GM23338 (cell line): ENCODE results near the gene PCBP3. TPM values are rescaled to one million over a fixed set of nuclear protein-coding genes. Genes with fewer than 3 reads are reported as not detected.

Experiments
- ATAC-seq: fragments of 200-7000 bp; cut with Tn5 transposase; 3 replicates; pipeline ENCODE4 v1.9.1; 2020
- DNase-seq: peaks from one replicate; pipeline ENCODE4 v3.0.0-alpha.2; 2015; ENCODE audit warnings: low spot score
- H2AFZ ChIP-seq: fragments of 200-600 bp; sonication (generic); 2 replicates; pipeline ENCODE4 v1.8.0; 2016; ENCODE audit warnings: antibody characterized with exemption, mild to moderate bottlenecking, moderate library complexity
- H3F3A ChIP-seq: fragments of 200-600 bp; sonication (generic); replicated peaks from 2 replicates; pipeline ENCODE4 v1.8.0; 2017; ENCODE audit warnings: antibody characterized with exemption, mixed run types, low read depth
- H3K27ac ChIP-seq: fragments of 200-600 bp; sonication (generic); 2 replicates; pipeline ENCODE4 v1.6.1; 2016; ENCODE audit warnings: low read depth
- H3K27me3 ChIP-seq: fragments of 200-600 bp; sonication (generic); 2 replicates; pipeline ENCODE4 v1.8.0; 2016; ENCODE audit warnings: mild to moderate bottlenecking, mixed run types, moderate library complexity; ENCODE audit not compliant: insufficient read depth
- H3K36me3 ChIP-seq: fragments of 200-600 bp; sonication (generic); 2 replicates; pipeline ENCODE4 v1.8.0; 2016; ENCODE audit warnings: mild to moderate bottlenecking; ENCODE audit not compliant: insufficient read depth
- H3K4me1 ChIP-seq: fragments of 200-600 bp; sonication (generic); 2 replicates; pipeline ENCODE4 v1.8.0; 2016; ENCODE audit warnings: mild to moderate bottlenecking, moderate library complexity; ENCODE audit not compliant: insufficient read depth
- H3K4me2 ChIP-seq: fragments of 200-600 bp; sonication (generic); 2 replicates; pipeline ENCODE4 v1.7.1; 2017; ENCODE audit warnings: mixed run types
- H3K4me3 ChIP-seq: fragments of 200-600 bp; sonication (generic); 2 replicates; pipeline ENCODE4 v1.6.1; 2016; ENCODE audit warnings: mixed run types
- H3K79me2 ChIP-seq: fragments of 200-600 bp; sonication (generic); replicated peaks from 2 replicates; pipeline ENCODE4 v1.8.0; 2017; ENCODE audit warnings: mild to moderate bottlenecking; ENCODE audit not compliant: insufficient read depth
- H3K9me2 ChIP-seq: fragments of 200-600 bp; sonication (generic); 2 replicates; pipeline ENCODE4 v1.8.0; 2017; ENCODE audit not compliant: insufficient read depth
- H4K20me1 ChIP-seq: fragments of 200-600 bp; sonication (generic); replicated peaks from 2 replicates; pipeline ENCODE4 v1.8.0; 2017; ENCODE audit warnings: mild to moderate bottlenecking; ENCODE audit not compliant: insufficient read depth
- H3K27ac Mint-ChIP-seq: 2 replicates; pipeline ENCODE4 v1.8.0; 2020; ENCODE audit warnings: inconsistent platforms, mild to moderate bottlenecking, moderate library complexity, mixed read lengths
- H3K27me3 Mint-ChIP-seq: 3 replicates; pipeline ENCODE4 v1.8.0; 2022; ENCODE audit warnings: low read depth, mild to moderate bottlenecking, moderate library complexity, mixed read lengths, inconsistent platforms; ENCODE audit not compliant: insufficient read depth, poor library complexity
- H3K36me3 Mint-ChIP-seq: 3 replicates; pipeline ENCODE4 v1.8.0; 2021; ENCODE audit warnings: low read depth, mild to moderate bottlenecking, inconsistent platforms, moderate library complexity, mixed read lengths
- H3K4me1 Mint-ChIP-seq: 3 replicates; pipeline ENCODE4 v1.8.0; 2020; ENCODE audit warnings: mild to moderate bottlenecking, inconsistent platforms, mixed read lengths
- H3K4me3 Mint-ChIP-seq: 3 replicates; pipeline ENCODE4 v1.8.0; 2021; ENCODE audit warnings: moderate library complexity, mild to moderate bottlenecking, inconsistent platforms, mixed read lengths
- H3K9me3 Mint-ChIP-seq: 3 replicates; pipeline ENCODE4 v1.8.0; 2020; ENCODE audit warnings: moderate library complexity, mild to moderate bottlenecking, inconsistent platforms, mixed read lengths
- CREB1 ChIP-seq: fragments of 250-450 bp; sonication (Bioruptor Pico); IDR thresholded peaks from 2 replicates; pipeline ENCODE4 v1.5.0; 2020; ENCODE audit warnings: low read depth, mild to moderate bottlenecking, moderate library complexity
- EZH2 ChIP-seq: fragments of 200-600 bp; sonication (generic); IDR thresholded peaks from one replicate; pipeline ENCODE4 v1.8.0; 2017; ENCODE audit warnings: antibody characterized with exemption, mild to moderate bottlenecking, low read depth; ENCODE audit not compliant: unreplicated experiment
- EZH2phosphoT487 ChIP-seq: fragments of 200-600 bp; sonication (generic); IDR thresholded peaks from one replicate; pipeline ENCODE4 v1.8.1; 2018; ENCODE audit warnings: antibody characterized with exemption; ENCODE audit not compliant: unreplicated experiment
- JUNB ChIP-seq: IDR thresholded peaks from one replicate; pipeline ENCODE4 v1.6.1; 2016; ENCODE audit warnings: antibody characterized with exemption; ENCODE audit not compliant: unreplicated experiment
- NANOG ChIP-seq: IDR thresholded peaks from 2 replicates; pipeline ENCODE4 v1.6.1; 2016; ENCODE audit warnings: antibody characterized with exemption, borderline replicate concordance
- POLR2AphosphoS5 ChIP-seq: IDR thresholded peaks from 2 replicates; pipeline ENCODE4 v1.6.1; 2016; ENCODE audit warnings: antibody characterized with exemption, low read depth
- STAT1 ChIP-seq: IDR thresholded peaks from one replicate; pipeline ENCODE4 v1.6.1; 2016; ENCODE audit warnings: antibody characterized with exemption; ENCODE audit not compliant: unreplicated experiment
- ZNF114 ChIP-seq: fragments of 250-450 bp; sonication (Bioruptor Pico); IDR thresholded peaks from 2 replicates; pipeline ENCODE4 v1.5.0; 2020; ENCODE audit warnings: mild to moderate bottlenecking, moderate library complexity
- ZNF331 ChIP-seq: fragments of 250-450 bp; sonication (Bioruptor Pico); IDR thresholded peaks from 2 replicates; pipeline ENCODE4 v1.5.0; 2020; ENCODE audit warnings: low read depth, mild to moderate bottlenecking, moderate library complexity
- polyA plus RNA-seq: library from polyadenylated mRNA; unstranded; fragments of >200 nt; fragmentation: Nextera tagmentation; extraction: Ambion mirVana; gene quantifications from 2 replicates; pipeline ENCODE4 v1.2.1, GENCODE V29; 2016
- total RNA-seq: library from RNA; depleted of rRNA; stranded (reverse); fragments of >200 nt; shearing (Covaris generic); gene quantifications from 2 replicates; pipeline ENCODE4 v1.2.3, GENCODE V29; 2014
- TF ChIP-seq, protein P1 (sequence below): IDR thresholded peaks from 2 replicates; pipeline ENCODE4 v1.6.1; 2016; ENCODE audit warnings: antibody characterized with exemption
- TF ChIP-seq, protein P2 (sequence below), 2 experiments: fragments of 200-600 bp in 1 of 2; sonication (generic) in 1 of 2; conservative IDR thresholded peaks; 2 replicates each; pipeline versions ENCODE4 v1.5.1 to v1.6.1; 2016 to 2017; ENCODE audit warnings: antibody characterized with exemption in 2 of 2, low read depth in 2 of 2, mild to moderate bottlenecking in 2 of 2, moderate library complexity in 1 of 2
- TF ChIP-seq, protein P3 (sequence below): fragments of 250-450 bp; sonication (Bioruptor Pico); IDR thresholded peaks from 2 replicates; pipeline ENCODE4 v1.5.0; 2020; ENCODE audit warnings: mild to moderate bottlenecking, moderate library complexity
- TF ChIP-seq, protein P4 (sequence below): IDR thresholded peaks from one replicate; pipeline ENCODE4 v1.6.1; 2018; ENCODE audit warnings: antibody characterized with exemption; ENCODE audit not compliant: unreplicated experiment

PCBP3 gene
- total and polyA plus RNA-seq, 2 experiments from 2014 or later, result 7.1 to 9.1 TPM

DNA sequence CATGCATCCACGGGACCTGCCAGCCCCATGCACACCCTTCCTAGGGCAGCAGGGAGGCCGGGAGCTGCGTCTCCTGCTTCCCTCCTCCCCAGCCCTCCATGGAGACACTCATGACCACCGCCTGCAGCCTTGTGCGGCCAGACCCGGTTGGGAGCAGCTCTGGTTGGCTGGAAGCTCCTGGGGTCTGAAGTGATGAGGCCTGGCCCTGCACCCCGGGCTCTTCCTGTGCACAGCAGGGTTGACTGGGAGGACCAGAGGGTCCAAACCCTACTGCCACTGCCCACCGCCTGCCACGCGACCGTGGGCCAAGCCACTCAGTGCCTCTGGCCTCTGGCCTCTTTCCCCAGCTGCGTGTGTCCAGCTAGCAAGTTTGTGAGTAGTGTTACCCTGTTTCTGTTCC lies 226.9 kb downstream of the PCBP3 start:
- Histone ChIP-seq H3K27ac (no peak overlapping the region), H3K79me2 (no peaks in the 10 kb centered on the region), H3F3A (no peaks in the 10 kb centered on the region), H3K9me2 (no peaks in the 10 kb centered on the region), H3K27me3 (no peaks in the 10 kb centered on the region), H3K4me2 (no peak overlapping the region), H3K4me3 (no peak overlapping the region), H3K4me1 (no peaks in the 10 kb centered on the region), H4K20me1 (no peaks in the 10 kb centered on the region), H2AFZ (no peak overlapping the region), H3K36me3 (no peaks in the 10 kb centered on the region)
- no peak for DNase-seq
- TF ChIP-seq CREB1 (CRISPR knock-in tag) (no peak), JUNB (no peak), EZH2phosphoT487 (no peak), NANOG (no peak), POLR2AphosphoS5 (no peak), STAT1 (no peak), EZH2 (no peak), ZNF331 (no peak), ZNF114 (CRISPR knock-in tag) (no peak)
- TF ChIP-seq, protein P1, sequence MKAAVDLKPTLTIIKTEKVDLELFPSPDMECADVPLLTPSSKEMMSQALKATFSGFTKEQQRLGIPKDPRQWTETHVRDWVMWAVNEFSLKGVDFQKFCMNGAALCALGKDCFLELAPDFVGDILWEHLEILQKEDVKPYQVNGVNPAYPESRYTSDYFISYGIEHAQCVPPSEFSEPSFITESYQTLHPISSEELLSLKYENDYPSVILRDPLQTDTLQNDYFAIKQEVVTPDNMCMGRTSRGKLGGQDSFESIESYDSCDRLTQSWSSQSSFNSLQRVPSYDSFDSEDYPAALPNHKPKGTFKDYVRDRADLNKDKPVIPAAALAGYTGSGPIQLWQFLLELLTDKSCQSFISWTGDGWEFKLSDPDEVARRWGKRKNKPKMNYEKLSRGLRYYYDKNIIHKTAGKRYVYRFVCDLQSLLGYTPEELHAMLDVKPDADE, result no peak
- TF ChIP-seq, protein P2, sequence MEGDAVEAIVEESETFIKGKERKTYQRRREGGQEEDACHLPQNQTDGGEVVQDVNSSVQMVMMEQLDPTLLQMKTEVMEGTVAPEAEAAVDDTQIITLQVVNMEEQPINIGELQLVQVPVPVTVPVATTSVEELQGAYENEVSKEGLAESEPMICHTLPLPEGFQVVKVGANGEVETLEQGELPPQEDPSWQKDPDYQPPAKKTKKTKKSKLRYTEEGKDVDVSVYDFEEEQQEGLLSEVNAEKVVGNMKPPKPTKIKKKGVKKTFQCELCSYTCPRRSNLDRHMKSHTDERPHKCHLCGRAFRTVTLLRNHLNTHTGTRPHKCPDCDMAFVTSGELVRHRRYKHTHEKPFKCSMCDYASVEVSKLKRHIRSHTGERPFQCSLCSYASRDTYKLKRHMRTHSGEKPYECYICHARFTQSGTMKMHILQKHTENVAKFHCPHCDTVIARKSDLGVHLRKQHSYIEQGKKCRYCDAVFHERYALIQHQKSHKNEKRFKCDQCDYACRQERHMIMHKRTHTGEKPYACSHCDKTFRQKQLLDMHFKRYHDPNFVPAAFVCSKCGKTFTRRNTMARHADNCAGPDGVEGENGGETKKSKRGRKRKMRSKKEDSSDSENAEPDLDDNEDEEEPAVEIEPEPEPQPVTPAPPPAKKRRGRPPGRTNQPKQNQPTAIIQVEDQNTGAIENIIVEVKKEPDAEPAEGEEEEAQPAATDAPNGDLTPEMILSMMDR (conservative IDR thresholded peaks at IDR 0.05; ENCODE audit: low read depth in 2 of 2), result no peak
- TF ChIP-seq, protein P3, sequence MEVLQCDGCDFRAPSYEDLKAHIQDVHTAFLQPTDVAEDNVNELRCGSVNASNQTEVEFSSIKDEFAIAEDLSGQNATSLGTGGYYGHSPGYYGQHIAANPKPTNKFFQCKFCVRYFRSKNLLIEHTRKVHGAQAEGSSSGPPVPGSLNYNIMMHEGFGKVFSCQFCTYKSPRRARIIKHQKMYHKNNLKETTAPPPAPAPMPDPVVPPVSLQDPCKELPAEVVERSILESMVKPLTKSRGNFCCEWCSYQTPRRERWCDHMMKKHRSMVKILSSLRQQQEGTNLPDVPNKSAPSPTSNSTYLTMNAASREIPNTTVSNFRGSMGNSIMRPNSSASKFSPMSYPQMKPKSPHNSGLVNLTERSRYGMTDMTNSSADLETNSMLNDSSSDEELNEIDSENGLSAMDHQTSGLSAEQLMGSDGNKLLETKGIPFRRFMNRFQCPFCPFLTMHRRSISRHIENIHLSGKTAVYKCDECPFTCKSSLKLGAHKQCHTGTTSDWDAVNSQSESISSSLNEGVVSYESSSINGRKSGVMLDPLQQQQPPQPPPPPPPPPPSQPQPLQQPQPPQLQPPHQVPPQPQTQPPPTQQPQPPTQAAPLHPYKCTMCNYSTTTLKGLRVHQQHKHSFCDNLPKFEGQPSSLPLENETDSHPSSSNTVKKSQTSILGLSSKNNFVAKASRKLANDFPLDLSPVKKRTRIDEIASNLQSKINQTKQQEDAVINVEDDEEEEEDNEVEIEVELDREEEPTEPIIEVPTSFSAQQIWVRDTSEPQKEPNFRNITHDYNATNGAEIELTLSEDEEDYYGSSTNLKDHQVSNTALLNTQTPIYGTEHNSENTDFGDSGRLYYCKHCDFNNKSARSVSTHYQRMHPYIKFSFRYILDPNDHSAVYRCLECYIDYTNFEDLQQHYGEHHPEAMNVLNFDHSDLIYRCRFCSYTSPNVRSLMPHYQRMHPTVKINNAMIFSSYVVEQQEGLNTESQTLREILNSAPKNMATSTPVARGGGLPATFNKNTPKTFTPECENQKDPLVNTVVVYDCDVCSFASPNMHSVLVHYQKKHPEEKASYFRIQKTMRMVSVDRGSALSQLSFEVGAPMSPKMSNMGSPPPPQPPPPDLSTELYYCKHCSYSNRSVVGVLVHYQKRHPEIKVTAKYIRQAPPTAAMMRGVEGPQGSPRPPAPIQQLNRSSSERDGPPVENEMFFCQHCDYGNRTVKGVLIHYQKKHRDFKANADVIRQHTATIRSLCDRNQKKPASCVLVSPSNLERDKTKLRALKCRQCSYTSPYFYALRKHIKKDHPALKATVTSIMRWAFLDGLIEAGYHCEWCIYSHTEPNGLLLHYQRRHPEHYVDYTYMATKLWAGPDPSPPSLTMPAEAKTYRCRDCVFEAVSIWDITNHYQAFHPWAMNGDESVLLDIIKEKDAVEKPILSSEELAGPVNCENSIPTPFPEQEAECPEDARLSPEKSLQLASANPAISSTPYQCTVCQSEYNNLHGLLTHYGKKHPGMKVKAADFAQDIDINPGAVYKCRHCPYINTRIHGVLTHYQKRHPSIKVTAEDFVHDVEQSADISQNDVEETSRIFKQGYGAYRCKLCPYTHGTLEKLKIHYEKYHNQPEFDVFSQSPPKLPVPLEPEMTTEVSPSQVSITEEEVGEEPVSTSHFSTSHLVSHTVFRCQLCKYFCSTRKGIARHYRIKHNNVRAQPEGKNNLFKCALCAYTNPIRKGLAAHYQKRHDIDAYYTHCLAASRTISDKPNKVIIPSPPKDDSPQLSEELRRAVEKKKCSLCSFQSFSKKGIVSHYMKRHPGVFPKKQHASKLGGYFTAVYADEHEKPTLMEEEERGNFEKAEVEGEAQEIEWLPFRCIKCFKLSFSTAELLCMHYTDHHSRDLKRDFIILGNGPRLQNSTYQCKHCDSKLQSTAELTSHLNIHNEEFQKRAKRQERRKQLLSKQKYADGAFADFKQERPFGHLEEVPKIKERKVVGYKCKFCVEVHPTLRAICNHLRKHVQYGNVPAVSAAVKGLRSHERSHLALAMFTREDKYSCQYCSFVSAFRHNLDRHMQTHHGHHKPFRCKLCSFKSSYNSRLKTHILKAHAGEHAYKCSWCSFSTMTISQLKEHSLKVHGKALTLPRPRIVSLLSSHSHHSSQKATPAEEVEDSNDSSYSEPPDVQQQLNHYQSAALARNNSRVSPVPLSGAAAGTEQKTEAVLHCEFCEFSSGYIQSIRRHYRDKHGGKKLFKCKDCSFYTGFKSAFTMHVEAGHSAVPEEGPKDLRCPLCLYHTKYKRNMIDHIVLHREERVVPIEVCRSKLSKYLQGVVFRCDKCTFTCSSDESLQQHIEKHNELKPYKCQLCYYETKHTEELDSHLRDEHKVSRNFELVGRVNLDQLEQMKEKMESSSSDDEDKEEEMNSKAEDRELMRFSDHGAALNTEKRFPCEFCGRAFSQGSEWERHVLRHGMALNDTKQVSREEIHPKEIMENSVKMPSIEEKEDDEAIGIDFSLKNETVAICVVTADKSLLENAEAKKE (CRISPR knock-in tag), result no peak
- TF ChIP-seq, protein P4, sequence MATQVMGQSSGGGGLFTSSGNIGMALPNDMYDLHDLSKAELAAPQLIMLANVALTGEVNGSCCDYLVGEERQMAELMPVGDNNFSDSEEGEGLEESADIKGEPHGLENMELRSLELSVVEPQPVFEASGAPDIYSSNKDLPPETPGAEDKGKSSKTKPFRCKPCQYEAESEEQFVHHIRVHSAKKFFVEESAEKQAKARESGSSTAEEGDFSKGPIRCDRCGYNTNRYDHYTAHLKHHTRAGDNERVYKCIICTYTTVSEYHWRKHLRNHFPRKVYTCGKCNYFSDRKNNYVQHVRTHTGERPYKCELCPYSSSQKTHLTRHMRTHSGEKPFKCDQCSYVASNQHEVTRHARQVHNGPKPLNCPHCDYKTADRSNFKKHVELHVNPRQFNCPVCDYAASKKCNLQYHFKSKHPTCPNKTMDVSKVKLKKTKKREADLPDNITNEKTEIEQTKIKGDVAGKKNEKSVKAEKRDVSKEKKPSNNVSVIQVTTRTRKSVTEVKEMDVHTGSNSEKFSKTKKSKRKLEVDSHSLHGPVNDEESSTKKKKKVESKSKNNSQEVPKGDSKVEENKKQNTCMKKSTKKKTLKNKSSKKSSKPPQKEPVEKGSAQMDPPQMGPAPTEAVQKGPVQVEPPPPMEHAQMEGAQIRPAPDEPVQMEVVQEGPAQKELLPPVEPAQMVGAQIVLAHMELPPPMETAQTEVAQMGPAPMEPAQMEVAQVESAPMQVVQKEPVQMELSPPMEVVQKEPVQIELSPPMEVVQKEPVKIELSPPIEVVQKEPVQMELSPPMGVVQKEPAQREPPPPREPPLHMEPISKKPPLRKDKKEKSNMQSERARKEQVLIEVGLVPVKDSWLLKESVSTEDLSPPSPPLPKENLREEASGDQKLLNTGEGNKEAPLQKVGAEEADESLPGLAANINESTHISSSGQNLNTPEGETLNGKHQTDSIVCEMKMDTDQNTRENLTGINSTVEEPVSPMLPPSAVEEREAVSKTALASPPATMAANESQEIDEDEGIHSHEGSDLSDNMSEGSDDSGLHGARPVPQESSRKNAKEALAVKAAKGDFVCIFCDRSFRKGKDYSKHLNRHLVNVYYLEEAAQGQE, result no peak
- Mint-ChIP-seq H3K27ac (no peak overlapping the region), H3K4me1 (no peaks in the 10 kb centered on the region), H3K36me3 (no peaks in the 10 kb centered on the region), H3K27me3 (peaks cover 8% of the 10 kb centered on the region), H3K4me3 (no peak overlapping the region), H3K9me3 (no peaks in the 10 kb centered on the region)
- ATAC-seq, result no peak
